HEK293 (cell line): ENCODE results near the gene TTC33.

Experiments
- CTCF ChIA-PET: fragments of 350-600 bp; formaldehyde crosslinking; extraction: SDS; loops from one replicate; lab custom pipeline; 2021; ENCODE audit warnings: antibody characterized with exemption; lab: Yijun Ruan, JAX
- POLR2A ChIA-PET: fragments of 300-600 bp; formaldehyde crosslinking; extraction: SDS; loops from one replicate; lab custom pipeline; 2020; ENCODE audit warnings: antibody characterized with exemption, inconsistent platforms; lab: Yijun Ruan, JAX
- H3K27ac ChIP-seq: fragments of 200-500 bp; sonication (Bioruptor generic); 2 replicates; pipeline ENCODE4 v1.5.1; 2014; ENCODE audit warnings: low read depth, low read length, control low read depth, inconsistent platforms; ENCODE audit errors: extremely low read depth
- H3K36me3 ChIP-seq, 2 experiments: fragments of 200-500 bp in 1 of 2; sonication (Bioruptor generic) in 1 of 2; 1 replicate in 1 of 2; 2 replicates in 1 of 2; pipeline ENCODE4 v1.5.1; 2014 to 2017; ENCODE audit warnings: inconsistent platforms in 2 of 2, low read length in 2 of 2; ENCODE audit not compliant: control insufficient read depth in 2 of 2, insufficient read depth in 1 of 2
- H3K4me1 ChIP-seq: fragments of 200-500 bp; sonication (Bioruptor generic); 2 replicates; pipeline ENCODE4 v1.5.1; 2014; ENCODE audit warnings: mild to moderate bottlenecking, low read length, inconsistent platforms; ENCODE audit not compliant: control insufficient read depth, insufficient read depth
- H3K4me3 ChIP-seq: 2 replicates; pipeline ENCODE4 v1.5.1; 2011; ENCODE audit warnings: low read depth, mild to moderate bottlenecking, control low read depth, low read length, moderate library complexity
- H3K9me3 ChIP-seq: fragments of 200-500 bp; sonication (Bioruptor generic); 2 replicates; pipeline ENCODE4 v1.5.1; 2014; ENCODE audit warnings: low read depth, low read length, inconsistent platforms; ENCODE audit not compliant: control insufficient read depth, insufficient read depth
- GFI1B ChIP-seq: fragments of 450-650 bp; formaldehyde crosslinking; IDR thresholded peaks from 2 replicates; pipeline ENCODE4 v1.5.1; 2016; ENCODE audit warnings: missing biosample characterization, missing genetic modification characterization
- MEIS1 ChIP-seq: sonication (generic); formaldehyde crosslinking; IDR thresholded peaks from 2 replicates; pipeline ENCODE4 v1.8.1; 2022; ENCODE audit warnings: missing genetic modification reagents, mild to moderate bottlenecking, borderline replicate concordance
- MYNN ChIP-seq: fragments of 450-650 bp; formaldehyde crosslinking; IDR thresholded peaks from 2 replicates; pipeline ENCODE4 v1.5.1; 2016; ENCODE audit warnings: missing biosample characterization, missing genetic modification characterization, borderline replicate concordance
- SCRT1 ChIP-seq: fragments of 450-650 bp; formaldehyde crosslinking; IDR thresholded peaks from 2 replicates; pipeline ENCODE4 v1.5.1; 2016; ENCODE audit warnings: missing biosample characterization, missing genetic modification characterization, borderline replicate concordance
- ZBTB8A ChIP-seq: fragments of 450-650 bp; formaldehyde crosslinking; IDR thresholded peaks from 2 replicates; pipeline ENCODE4 v1.5.1; 2016; ENCODE audit warnings: missing biosample characterization, missing genetic modification characterization
- ZFP37 ChIP-seq: fragments of 450-650 bp; formaldehyde crosslinking; IDR thresholded peaks from 2 replicates; pipeline ENCODE4 v1.5.1; 2016; ENCODE audit warnings: missing biosample characterization, missing genetic modification characterization
- ZNF114 ChIP-seq: fragments of 450-650 bp; formaldehyde crosslinking; IDR thresholded peaks from 2 replicates; pipeline ENCODE4 v1.5.0; 2017; ENCODE audit warnings: missing biosample characterization, missing genetic modification characterization
- ZNF121 ChIP-seq: fragments of 450-650 bp; formaldehyde crosslinking; IDR thresholded peaks from 2 replicates; pipeline ENCODE4 v1.5.1; 2016; ENCODE audit warnings: missing biosample characterization, missing genetic modification characterization
- ZNF140 ChIP-seq: fragments of 450-650 bp; formaldehyde crosslinking; IDR thresholded peaks from 2 replicates; pipeline ENCODE4 v1.5.1; 2016; ENCODE audit warnings: missing biosample characterization, missing genetic modification characterization
- ZNF174 ChIP-seq: fragments of 450-650 bp; formaldehyde crosslinking; IDR thresholded peaks from 2 replicates; pipeline ENCODE4 v1.5.0; 2017; ENCODE audit warnings: missing biosample characterization, mild to moderate bottlenecking, missing genetic modification characterization
- ZNF19 ChIP-seq: fragments of 450-650 bp; formaldehyde crosslinking; IDR thresholded peaks from 2 replicates; pipeline ENCODE4; 2016; ENCODE audit warnings: missing biosample characterization, missing genetic modification characterization, low read depth
- ZNF24 ChIP-seq: fragments of 450-650 bp; formaldehyde crosslinking; IDR thresholded peaks from 2 replicates; pipeline ENCODE4 v1.5.1; 2016; ENCODE audit warnings: missing biosample characterization, missing genetic modification characterization
- ZNF248 ChIP-seq: fragments of 450-650 bp; formaldehyde crosslinking; IDR thresholded peaks from 2 replicates; pipeline ENCODE4 v1.5.1; 2017; ENCODE audit warnings: missing biosample characterization, missing genetic modification characterization
- ZNF266 ChIP-seq: fragments of 450-650 bp; formaldehyde crosslinking; IDR thresholded peaks from 2 replicates; pipeline ENCODE4 v1.5.1; 2016; ENCODE audit warnings: missing biosample characterization, missing genetic modification characterization, low read depth
- ZNF341 ChIP-seq: fragments of 450-650 bp; formaldehyde crosslinking; IDR thresholded peaks from 2 replicates; pipeline ENCODE4; 2016; ENCODE audit warnings: low read depth, missing biosample characterization, missing genetic modification characterization
- ZNF350 ChIP-seq: fragments of 450-650 bp; formaldehyde crosslinking; IDR thresholded peaks from 2 replicates; pipeline ENCODE4 v1.5.0; 2017; ENCODE audit warnings: missing biosample characterization, mild to moderate bottlenecking, missing genetic modification characterization
- ZNF398 ChIP-seq: fragments of 450-650 bp; formaldehyde crosslinking; IDR thresholded peaks from 2 replicates; pipeline ENCODE4 v1.5.1; 2017; ENCODE audit warnings: missing biosample characterization, missing genetic modification characterization
- ZNF501 ChIP-seq: fragments of 450-650 bp; formaldehyde crosslinking; IDR thresholded peaks from 2 replicates; pipeline ENCODE4 v1.5.1; 2016; ENCODE audit warnings: missing biosample characterization, missing genetic modification characterization
- ZNF561 ChIP-seq: fragments of 450-650 bp; IDR thresholded peaks from 2 replicates; pipeline ENCODE4 v1.5.1; 2018; ENCODE audit warnings: missing biosample characterization, missing genetic modification characterization, borderline replicate concordance
- ZNF596 ChIP-seq: fragments of 450-650 bp; IDR thresholded peaks from 2 replicates; pipeline ENCODE4 v1.5.0; 2018; ENCODE audit warnings: missing biosample characterization, mild to moderate bottlenecking, missing genetic modification characterization, moderate library complexity
- ZNF629 ChIP-seq: fragments of 450-650 bp; formaldehyde crosslinking; IDR thresholded peaks from 2 replicates; pipeline ENCODE4 v1.5.1; 2017; ENCODE audit warnings: missing biosample characterization, missing genetic modification characterization
- ZNF660 ChIP-seq: fragments of 450-650 bp; IDR thresholded peaks from 2 replicates; pipeline ENCODE4 v1.5.1; 2018; ENCODE audit warnings: missing biosample characterization, mild to moderate bottlenecking, missing genetic modification characterization
- ZSCAN5A ChIP-seq: fragments of 450-650 bp; formaldehyde crosslinking; IDR thresholded peaks from 2 replicates; pipeline ENCODE4 v1.5.1; 2016; ENCODE audit warnings: missing biosample characterization, missing genetic modification characterization
- TF ChIP-seq, protein P1 (sequence below): fragments of 450-650 bp; formaldehyde crosslinking; IDR thresholded peaks from 2 replicates; pipeline ENCODE4 v1.5.1; 2016; ENCODE audit warnings: missing biosample characterization, missing genetic modification characterization
- TF ChIP-seq, protein P2 (sequence below): fragments of 450-650 bp; formaldehyde crosslinking; IDR thresholded peaks from 2 replicates; pipeline ENCODE4 v1.5.1; 2017; ENCODE audit warnings: missing biosample characterization, missing genetic modification characterization
- TF ChIP-seq, protein P3 (sequence below): fragments of 450-650 bp; formaldehyde crosslinking; IDR thresholded peaks from 2 replicates; pipeline ENCODE4 v1.5.1; 2017; ENCODE audit warnings: missing biosample characterization, missing genetic modification characterization
- TF ChIP-seq, protein P4 (sequence below): fragments of 450-650 bp; formaldehyde crosslinking; IDR thresholded peaks from 2 replicates; pipeline ENCODE4 v1.5.1; 2016; ENCODE audit warnings: missing biosample characterization, missing genetic modification characterization, low read depth

Gene TTC33

GRCh38 chr5:40569546-40570270, 186.1 kb downstream of the TTC33 start:
- TF ChIP-seq ZNF561 (tag by site-specific recombination) (no peak), ZNF248 (no peak), ZNF629 (tag by site-specific recombination) (no peak), ZNF350 (tag by site-specific recombination) (no peak), ZSCAN5A (tag by site-specific recombination) (no peak), MEIS1 (CRISPR knock-in tag) (no peak), ZFP37 (tag by site-specific recombination) (no peak), GFI1B (no peak), ZNF660 (tag by site-specific recombination) (no peak), ZNF114 (tag by site-specific recombination) (no peak), ZNF174 (tag by site-specific recombination) (no peak), ZBTB8A (tag by site-specific recombination) (no peak), SCRT1 (no peak), ZNF121 (tag by site-specific recombination) (no peak), ZNF501 (no peak), ZNF596 (tag by site-specific recombination) (no peak)
- TF ChIP-seq, protein P1, sequence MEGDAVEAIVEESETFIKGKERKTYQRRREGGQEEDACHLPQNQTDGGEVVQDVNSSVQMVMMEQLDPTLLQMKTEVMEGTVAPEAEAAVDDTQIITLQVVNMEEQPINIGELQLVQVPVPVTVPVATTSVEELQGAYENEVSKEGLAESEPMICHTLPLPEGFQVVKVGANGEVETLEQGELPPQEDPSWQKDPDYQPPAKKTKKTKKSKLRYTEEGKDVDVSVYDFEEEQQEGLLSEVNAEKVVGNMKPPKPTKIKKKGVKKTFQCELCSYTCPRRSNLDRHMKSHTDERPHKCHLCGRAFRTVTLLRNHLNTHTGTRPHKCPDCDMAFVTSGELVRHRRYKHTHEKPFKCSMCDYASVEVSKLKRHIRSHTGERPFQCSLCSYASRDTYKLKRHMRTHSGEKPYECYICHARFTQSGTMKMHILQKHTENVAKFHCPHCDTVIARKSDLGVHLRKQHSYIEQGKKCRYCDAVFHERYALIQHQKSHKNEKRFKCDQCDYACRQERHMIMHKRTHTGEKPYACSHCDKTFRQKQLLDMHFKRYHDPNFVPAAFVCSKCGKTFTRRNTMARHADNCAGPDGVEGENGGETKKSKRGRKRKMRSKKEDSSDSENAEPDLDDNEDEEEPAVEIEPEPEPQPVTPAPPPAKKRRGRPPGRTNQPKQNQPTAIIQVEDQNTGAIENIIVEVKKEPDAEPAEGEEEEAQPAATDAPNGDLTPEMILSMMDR = no peak
- TF ChIP-seq, protein P2, sequence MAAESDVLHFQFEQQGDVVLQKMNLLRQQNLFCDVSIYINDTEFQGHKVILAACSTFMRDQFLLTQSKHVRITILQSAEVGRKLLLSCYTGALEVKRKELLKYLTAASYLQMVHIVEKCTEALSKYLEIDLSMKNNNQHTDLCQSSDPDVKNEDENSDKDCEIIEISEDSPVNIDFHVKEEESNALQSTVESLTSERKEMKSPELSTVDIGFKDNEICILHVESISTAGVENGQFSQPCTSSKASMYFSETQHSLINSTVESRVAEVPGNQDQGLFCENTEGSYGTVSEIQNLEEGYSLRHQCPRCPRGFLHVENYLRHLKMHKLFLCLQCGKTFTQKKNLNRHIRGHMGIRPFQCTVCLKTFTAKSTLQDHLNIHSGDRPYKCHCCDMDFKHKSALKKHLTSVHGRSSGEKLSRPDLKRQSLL (tag by site-specific recombination) = no peak
- TF ChIP-seq, protein P3, sequence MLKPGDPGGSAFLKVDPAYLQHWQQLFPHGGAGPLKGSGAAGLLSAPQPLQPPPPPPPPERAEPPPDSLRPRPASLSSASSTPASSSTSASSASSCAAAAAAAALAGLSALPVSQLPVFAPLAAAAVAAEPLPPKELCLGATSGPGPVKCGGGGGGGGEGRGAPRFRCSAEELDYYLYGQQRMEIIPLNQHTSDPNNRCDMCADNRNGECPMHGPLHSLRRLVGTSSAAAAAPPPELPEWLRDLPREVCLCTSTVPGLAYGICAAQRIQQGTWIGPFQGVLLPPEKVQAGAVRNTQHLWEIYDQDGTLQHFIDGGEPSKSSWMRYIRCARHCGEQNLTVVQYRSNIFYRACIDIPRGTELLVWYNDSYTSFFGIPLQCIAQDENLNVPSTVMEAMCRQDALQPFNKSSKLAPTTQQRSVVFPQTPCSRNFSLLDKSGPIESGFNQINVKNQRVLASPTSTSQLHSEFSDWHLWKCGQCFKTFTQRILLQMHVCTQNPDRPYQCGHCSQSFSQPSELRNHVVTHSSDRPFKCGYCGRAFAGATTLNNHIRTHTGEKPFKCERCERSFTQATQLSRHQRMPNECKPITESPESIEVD (tag by site-specific recombination) = no peak
- Histone ChIP-seq H3K9me3 (no peaks in the 10 kb centered on the region), H3K4me1 (no peaks in the 10 kb centered on the region), H3K27ac (no peak overlapping the region), H3K4me3 (no peak overlapping the region), H3K36me3 (no peaks in the 10 kb centered on the region)
- ChIA-PET POLR2A (interaction anchor here (0.6 kb wide), 1 partner anchor 110 kb away, joined by 3 read pairs; the partner anchor contains the start of gene PTGER4), CTCF (interaction anchor here (1.3 kb wide), 1 partner anchor 21 kb away, joined by 4 read pairs; no protein-coding TSS in a partner anchor)

- H3K4me3 ChIP-seq = no peak overlapping the region
- no peaks in the 10 kb centered on the region for H3K9me3 ChIP-seq
- CTCF ChIA-PET = interaction anchor here (0.6 to 1.3 kb wide), 2 partner anchors 20 to 178 kb away, joined by 3 to 4 read pairs; no protein-coding TSS in a partner anchor
- POLR2A ChIA-PET = no interaction called here
- H3K36me3 ChIP-seq = no peaks in the 10 kb centered on the region
- H3K4me1 ChIP-seq = no peaks in the 10 kb centered on the region
- H3K27ac ChIP-seq = no peak overlapping the region
- TF ChIP-seq ZNF398 (no peak), ZNF24 (tag by site-specific recombination) (no peak), ZNF341 (tag by site-specific recombination) (no peak), ZNF266 (tag by site-specific recombination) (no peak), ZNF19 (no peak), MYNN (no peak), ZNF140 (tag by site-specific recombination) (no peak)
- TF ChIP-seq, protein P4, sequence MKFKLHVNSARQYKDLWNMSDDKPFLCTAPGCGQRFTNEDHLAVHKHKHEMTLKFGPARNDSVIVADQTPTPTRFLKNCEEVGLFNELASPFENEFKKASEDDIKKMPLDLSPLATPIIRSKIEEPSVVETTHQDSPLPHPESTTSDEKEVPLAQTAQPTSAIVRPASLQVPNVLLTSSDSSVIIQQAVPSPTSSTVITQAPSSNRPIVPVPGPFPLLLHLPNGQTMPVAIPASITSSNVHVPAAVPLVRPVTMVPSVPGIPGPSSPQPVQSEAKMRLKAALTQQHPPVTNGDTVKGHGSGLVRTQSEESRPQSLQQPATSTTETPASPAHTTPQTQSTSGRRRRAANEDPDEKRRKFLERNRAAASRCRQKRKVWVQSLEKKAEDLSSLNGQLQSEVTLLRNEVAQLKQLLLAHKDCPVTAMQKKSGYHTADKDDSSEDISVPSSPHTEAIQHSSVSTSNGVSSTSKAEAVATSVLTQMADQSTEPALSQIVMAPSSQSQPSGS (tag by site-specific recombination) = no peak
Observed at GRCh38 chr5:40568548-40568947, 187.2 kb downstream of the TTC33 start.
